ENCODE measurements around the gene EDNRA. TPM values are rescaled to one million over a fixed set of nuclear protein-coding genes. Genes with fewer than 3 reads are reported as not detected.

EDNRA gene
- total RNA-seq, 1 donor from 2014 or later = 37.6 TPM

GRCh38 chr4:147480502-147480890 lies 401 bp upstream of the EDNRA start:
- Mint-ChIP-seq H3K27me3 (peaks cover 32% of the 10 kb centered on the region), H3K4me3 (peak overlapping the region; percentile 94), H3K27ac (peak overlapping the region; percentile 79), H3K4me1 (ENCODE audit: unreplicated experiment) (no peaks in the 10 kb centered on the region), H3K36me3 (peaks cover 5% of the 10 kb centered on the region), H3K9me3 (peaks cover 2% of the 10 kb centered on the region)
- no peak for TF ChIP-seq CTCF (conservative IDR thresholded peaks at IDR 0.05)
- DNase-seq (ENCODE audit: extremely low spot score, unreplicated experiment) = no peak

GRCh38 chr4:147481577-147482109 lies 746 bp downstream of the EDNRA start:
- TF ChIP-seq CTCF (conservative IDR thresholded peaks at IDR 0.05) = no peak
- DNase-seq (ENCODE audit: extremely low spot score, unreplicated experiment) = no peak
- Mint-ChIP-seq H3K4me3 (peak overlapping the region; percentile 94), H3K36me3 (peaks cover 7% of the 10 kb centered on the region), H3K27ac (no peak overlapping the region), H3K4me1 (ENCODE audit: unreplicated experiment) (peaks cover 10% of the 10 kb centered on the region), H3K9me3 (no peaks in the 10 kb centered on the region), H3K27me3 (peaks cover 32% of the 10 kb centered on the region)

GRCh38 chr4:147482281-147482680 lies 1.4 kb downstream of the EDNRA start:
- Mint-ChIP-seq H3K4me3 (peak overlapping the region; percentile 94), H3K4me1 (ENCODE audit: unreplicated experiment) (peaks cover 14% of the 10 kb centered on the region), H3K27ac (no peak overlapping the region), H3K27me3 (peaks cover 32% of the 10 kb centered on the region), H3K9me3 (no peaks in the 10 kb centered on the region), H3K36me3 (peaks cover 13% of the 10 kb centered on the region)
- no peak for TF ChIP-seq CTCF (conservative IDR thresholded peaks at IDR 0.05)
- DNase-seq (ENCODE audit: extremely low spot score, unreplicated experiment) = no peak

- H3K27me3 Mint-ChIP-seq = peaks cover 15% of the 10 kb centered on the region
- no peak for DNase-seq (ENCODE audit: extremely low spot score, unreplicated experiment)
- peaks cover 21% of the 10 kb centered on the region for H3K36me3 Mint-ChIP-seq
- no peak overlapping the region for H3K27ac Mint-ChIP-seq
- TF ChIP-seq CTCF (conservative IDR thresholded peaks at IDR 0.05) = no peak
- no peak overlapping the region for H3K4me3 Mint-ChIP-seq
- peaks cover 23% of the 10 kb centered on the region for H3K4me1 Mint-ChIP-seq (ENCODE audit: unreplicated experiment)
- H3K9me3 Mint-ChIP-seq = no peaks in the 10 kb centered on the region
Observed at GRCh38 chr4:147485167-147485566, 4.3 kb downstream of the EDNRA start.

- Mint-ChIP-seq H3K9me3 (no peaks in the 10 kb centered on the region), H3K4me1 (ENCODE audit: unreplicated experiment) (peaks cover 23% of the 10 kb centered on the region), H3K27me3 (no peaks in the 10 kb centered on the region), H3K27ac (no peak overlapping the region), H3K36me3 (peaks cover 21% of the 10 kb centered on the region), H3K4me3 (no peak overlapping the region)
- no peak for TF ChIP-seq CTCF (conservative IDR thresholded peaks at IDR 0.05)
- DNase-seq (ENCODE audit: extremely low spot score, unreplicated experiment) = no peak
Observed at GRCh38 chr4:147487616-147488015, 6.7 kb downstream of the EDNRA start.

- H3K36me3 Mint-ChIP-seq = peaks cover 21% of the 10 kb centered on the region
- no peak overlapping the region for H3K27ac Mint-ChIP-seq
- H3K9me3 Mint-ChIP-seq = no peaks in the 10 kb centered on the region
- DNase-seq (ENCODE audit: extremely low spot score, unreplicated experiment) = no peak
- peaks cover 30% of the 10 kb centered on the region for H3K4me1 Mint-ChIP-seq (ENCODE audit: unreplicated experiment)
- no peak overlapping the region for H3K4me3 Mint-ChIP-seq
- no peak for TF ChIP-seq CTCF (conservative IDR thresholded peaks at IDR 0.05)
- no peaks in the 10 kb centered on the region for H3K27me3 Mint-ChIP-seq
Observed at GRCh38 chr4:147488556-147488955, 7.7 kb downstream of the EDNRA start.
